Measurements from ENCODE around the gene MEIOB. TPM values are rescaled to one million over a fixed set of nuclear protein-coding genes. Genes with fewer than 3 reads are reported as not detected.
A peak's percentile ranks its signal among the peaks of the same experiment; 100 is the strongest.

MEIOB gene
- total and polyA plus RNA-seq, 2 experiments from 2014 or later, result 0.28 TPM; not detected in 1

DNA sequence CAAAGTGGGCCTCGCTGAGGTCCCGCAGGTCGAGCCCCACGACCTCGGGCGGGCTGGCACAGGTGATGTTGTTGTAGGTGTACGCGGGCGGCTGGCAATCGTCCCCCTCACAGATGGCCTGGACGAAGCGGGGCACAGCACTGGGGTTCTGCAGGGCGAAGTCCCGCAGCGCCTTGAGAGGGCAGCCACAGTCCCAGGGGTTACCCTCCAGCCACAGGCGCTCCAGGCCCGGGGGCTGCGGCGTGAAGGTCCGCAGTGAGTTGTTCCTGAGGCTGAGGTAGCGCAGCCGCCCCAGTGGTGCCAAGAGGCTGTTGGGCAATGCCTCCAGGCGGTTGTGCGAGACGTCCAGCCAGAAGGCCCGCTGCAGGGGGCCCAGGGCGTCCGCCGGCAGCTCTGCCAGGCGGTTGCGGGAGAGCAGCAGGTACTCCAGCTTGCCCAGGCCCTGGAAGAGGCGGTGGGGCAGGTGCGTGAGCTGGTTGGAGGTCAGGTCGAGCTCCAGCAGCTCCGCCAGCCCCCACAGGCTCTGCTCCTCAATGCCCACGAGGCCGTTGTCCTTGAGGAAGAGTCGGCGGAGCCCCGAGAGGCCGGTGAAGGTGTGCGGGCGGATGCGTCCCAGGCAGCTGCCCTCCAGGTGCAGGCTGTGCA is 81.2 kb downstream of the MEIOB start:
- Histone ChIP-seq H3K9me2 (replicated peaks; ENCODE audit: insufficient read depth) (no peaks in the 10 kb centered on the region), H3K4me1 (ENCODE audit: insufficient read depth) (peaks cover 14% of the 10 kb centered on the region), H3K4me2 (no peak overlapping the region), H3K79me2 (peaks cover 13% of the 10 kb centered on the region), H4K20me1 (ENCODE audit: insufficient read depth, poor library complexity, severe bottlenecking) (peaks cover 4% of the 10 kb centered on the region), H3K9me3 (ENCODE audit: low read depth) (no peaks in the 10 kb centered on the region), H3K27ac (no peak overlapping the region), H2AFZ (no peak overlapping the region), H3K4me3 (no peak overlapping the region), H3K36me3 (replicated peaks; ENCODE audit: insufficient read depth, low read depth) (no peaks in the 10 kb centered on the region), H3K27me3 (no peaks in the 10 kb centered on the region)
- over 99% methylated on average over 34 of the region's 44 CpGs for WGBS (ENCODE audit: low lambda C conversion rate, missing lambda C conversion rate)
- TF ChIP-seq, protein P1, sequence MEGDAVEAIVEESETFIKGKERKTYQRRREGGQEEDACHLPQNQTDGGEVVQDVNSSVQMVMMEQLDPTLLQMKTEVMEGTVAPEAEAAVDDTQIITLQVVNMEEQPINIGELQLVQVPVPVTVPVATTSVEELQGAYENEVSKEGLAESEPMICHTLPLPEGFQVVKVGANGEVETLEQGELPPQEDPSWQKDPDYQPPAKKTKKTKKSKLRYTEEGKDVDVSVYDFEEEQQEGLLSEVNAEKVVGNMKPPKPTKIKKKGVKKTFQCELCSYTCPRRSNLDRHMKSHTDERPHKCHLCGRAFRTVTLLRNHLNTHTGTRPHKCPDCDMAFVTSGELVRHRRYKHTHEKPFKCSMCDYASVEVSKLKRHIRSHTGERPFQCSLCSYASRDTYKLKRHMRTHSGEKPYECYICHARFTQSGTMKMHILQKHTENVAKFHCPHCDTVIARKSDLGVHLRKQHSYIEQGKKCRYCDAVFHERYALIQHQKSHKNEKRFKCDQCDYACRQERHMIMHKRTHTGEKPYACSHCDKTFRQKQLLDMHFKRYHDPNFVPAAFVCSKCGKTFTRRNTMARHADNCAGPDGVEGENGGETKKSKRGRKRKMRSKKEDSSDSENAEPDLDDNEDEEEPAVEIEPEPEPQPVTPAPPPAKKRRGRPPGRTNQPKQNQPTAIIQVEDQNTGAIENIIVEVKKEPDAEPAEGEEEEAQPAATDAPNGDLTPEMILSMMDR (IDR thresholded peaks at IDR 0.05; ENCODE audit: poor library complexity), result no peak
- TF ChIP-seq EZH2 (IDR thresholded peaks at IDR 0.05; ENCODE audit: borderline replicate concordance) (no peak), EZH2phosphoT487 (IDR thresholded peaks at IDR 0.05; ENCODE audit: low read depth, severe bottlenecking, unreplicated experiment) (no peak)
- DNase-seq (ENCODE audit: low spot score), result peak; percentile 4

DNA sequence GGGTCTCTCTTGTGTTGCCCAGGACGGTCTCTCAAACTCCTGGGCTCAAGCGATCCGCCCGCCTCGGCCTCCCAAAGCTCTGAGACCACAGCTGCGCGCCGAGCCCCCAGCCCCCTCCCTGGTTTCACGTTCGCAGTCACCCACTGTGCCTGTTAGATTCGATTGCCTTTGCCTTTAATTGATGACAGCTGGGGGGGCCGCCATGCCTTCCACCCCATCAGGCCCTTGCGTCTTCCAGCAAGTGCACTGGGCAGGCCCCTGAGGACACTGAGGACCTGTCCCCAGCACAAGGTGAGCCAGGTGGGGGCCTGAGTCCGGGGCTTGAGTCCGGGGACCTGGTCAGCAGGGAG is 81.7 kb downstream of the MEIOB start:
- no peaks in the 10 kb centered on the region for H3K36me3 ChIP-seq (replicated peaks; ENCODE audit: insufficient read depth, low read depth)
- WGBS (ENCODE audit: low lambda C conversion rate, missing lambda C conversion rate), result 95% methylated on average over 15 of the region's 15 CpGs
- H4K20me1 ChIP-seq (ENCODE audit: insufficient read depth, poor library complexity, severe bottlenecking), result peaks cover 5% of the 10 kb centered on the region

DNA sequence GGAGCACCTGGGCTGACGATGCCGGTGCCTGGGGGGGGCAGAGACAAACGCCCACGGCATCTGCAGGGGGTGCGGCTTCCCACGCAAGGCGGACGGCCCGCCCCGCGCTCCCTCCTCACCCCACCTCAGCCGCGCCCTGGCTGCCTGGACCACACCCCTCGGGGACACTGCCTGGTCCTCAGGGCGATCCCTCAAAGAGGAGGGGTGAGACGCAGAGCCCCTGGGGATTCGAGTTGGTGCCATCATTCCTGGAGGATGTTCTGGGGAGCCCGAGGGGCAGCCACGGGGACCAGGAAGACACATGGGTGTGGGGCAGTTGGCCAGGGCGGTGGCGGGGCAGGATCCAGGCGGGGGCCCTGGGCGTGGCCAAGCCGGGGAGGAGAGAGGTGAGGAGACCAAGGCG is 82.3 kb downstream of the MEIOB start:
- no peak overlapping the region for H3K4me3 ChIP-seq
- H3K27me3 ChIP-seq, result no peaks in the 10 kb centered on the region
- TF ChIP-seq EZH2phosphoT487 (IDR thresholded peaks at IDR 0.05; ENCODE audit: low read depth, severe bottlenecking, unreplicated experiment) (no peak), EZH2 (IDR thresholded peaks at IDR 0.05; ENCODE audit: borderline replicate concordance) (no peak)
- TF ChIP-seq, protein P1 (IDR thresholded peaks at IDR 0.05; ENCODE audit: poor library complexity), result no peak
- H3K4me1 ChIP-seq (ENCODE audit: insufficient read depth), result peaks cover 7% of the 10 kb centered on the region
- H3K27ac ChIP-seq, result no peak overlapping the region
- H3K9me2 ChIP-seq (replicated peaks; ENCODE audit: insufficient read depth), result no peaks in the 10 kb centered on the region
- H3K4me2 ChIP-seq, result no peak overlapping the region
- DNase-seq (ENCODE audit: low spot score), result peak; percentile 3
- H3K9me3 ChIP-seq (ENCODE audit: low read depth), result no peaks in the 10 kb centered on the region
- WGBS (ENCODE audit: low lambda C conversion rate, missing lambda C conversion rate), result 92% methylated on average over 16 of the region's 25 CpGs
- no peaks in the 10 kb centered on the region for H3K36me3 ChIP-seq (replicated peaks; ENCODE audit: insufficient read depth, low read depth)
- H2AFZ ChIP-seq, result no peak overlapping the region
- H4K20me1 ChIP-seq (ENCODE audit: insufficient read depth, poor library complexity, severe bottlenecking), result peaks cover 5% of the 10 kb centered on the region
- H3K79me2 ChIP-seq, result peaks cover 24% of the 10 kb centered on the region

More for the DNA sequence above, 81.7 kb downstream of the MEIOB start:
- no peak overlapping the region for H2AFZ ChIP-seq
- DNase-seq (ENCODE audit: low spot score), result no peak
- H3K9me2 ChIP-seq (replicated peaks; ENCODE audit: insufficient read depth), result no peaks in the 10 kb centered on the region
- no peak overlapping the region for H3K27ac ChIP-seq
- H3K9me3 ChIP-seq (ENCODE audit: low read depth), result no peaks in the 10 kb centered on the region
- H3K4me2 ChIP-seq, result no peak overlapping the region
- no peak for TF ChIP-seq EZH2phosphoT487 (IDR thresholded peaks at IDR 0.05; ENCODE audit: low read depth, severe bottlenecking, unreplicated experiment)
- no peak for TF ChIP-seq EZH2 (IDR thresholded peaks at IDR 0.05; ENCODE audit: borderline replicate concordance)
- TF ChIP-seq, protein P1 (IDR thresholded peaks at IDR 0.05; ENCODE audit: poor library complexity), result no peak
- peaks cover 18% of the 10 kb centered on the region for H3K79me2 ChIP-seq
- H3K27me3 ChIP-seq, result no peaks in the 10 kb centered on the region
- peaks cover 13% of the 10 kb centered on the region for H3K4me1 ChIP-seq (ENCODE audit: insufficient read depth)
- H3K4me3 ChIP-seq, result no peak overlapping the region

Measured in hepatocyte (in vitro differentiated cells).